ENCODE data around the gene ELFN1. TPM values are rescaled to one million over a fixed set of nuclear protein-coding genes. Genes with fewer than 3 reads are reported as not detected.

ELFN1 gene
- polyA plus RNA-seq, 1 donor (not counting 4 experiments of a cell fraction or from before 2014, with no cell fraction given) = 0.03 TPM

DNA sequence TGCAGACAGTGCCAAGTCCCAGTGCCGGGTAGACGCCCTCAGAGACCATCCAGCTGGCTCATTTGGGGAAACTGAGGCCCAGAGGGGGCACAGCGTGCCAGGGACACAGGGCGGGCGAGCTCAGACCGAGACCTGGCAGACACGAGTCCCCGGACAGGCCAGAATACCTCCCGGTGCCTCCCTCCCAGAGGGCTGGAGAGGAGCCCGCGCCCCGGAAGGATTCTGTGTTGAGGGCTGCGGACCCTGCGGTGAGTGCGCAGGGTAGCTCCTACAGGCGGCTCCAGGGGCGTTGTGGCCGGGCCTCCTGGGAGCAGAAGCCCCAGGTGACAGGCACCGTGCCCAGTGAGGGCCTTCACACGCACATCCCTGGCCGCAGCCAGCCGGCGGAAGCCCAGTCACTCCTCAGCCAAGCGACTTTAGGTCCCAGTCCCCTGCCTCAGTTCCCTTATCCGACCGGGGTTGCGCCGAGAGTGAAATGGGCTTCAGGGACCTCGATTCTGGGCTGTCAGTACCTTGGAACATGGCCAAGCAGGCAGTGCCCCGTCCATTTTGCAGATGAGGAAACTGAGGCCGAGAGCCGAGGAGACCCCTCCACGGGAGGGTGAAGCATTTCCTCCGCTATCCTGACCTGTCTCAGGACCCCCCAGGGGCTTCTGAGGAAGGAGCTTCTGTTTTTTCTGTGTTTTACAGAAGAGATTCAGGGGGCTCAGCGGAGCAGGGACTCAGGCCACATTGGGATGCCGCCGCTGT is 73.6 kb downstream of the ELFN1 start:
- H4K20me1 ChIP-seq (ENCODE audit: control insufficient read depth, extremely low read depth, insufficient read depth, low read length) = no peaks in the 10 kb centered on the region
- no peak overlapping the region for H3K4me3 ChIP-seq (ENCODE audit: control insufficient read depth in 2 of 3, extremely low read depth in 1 of 3, insufficient read depth in 2 of 3, low read depth in 1 of 3, low read length in 3 of 3)
- TF ChIP-seq, protein P1, sequence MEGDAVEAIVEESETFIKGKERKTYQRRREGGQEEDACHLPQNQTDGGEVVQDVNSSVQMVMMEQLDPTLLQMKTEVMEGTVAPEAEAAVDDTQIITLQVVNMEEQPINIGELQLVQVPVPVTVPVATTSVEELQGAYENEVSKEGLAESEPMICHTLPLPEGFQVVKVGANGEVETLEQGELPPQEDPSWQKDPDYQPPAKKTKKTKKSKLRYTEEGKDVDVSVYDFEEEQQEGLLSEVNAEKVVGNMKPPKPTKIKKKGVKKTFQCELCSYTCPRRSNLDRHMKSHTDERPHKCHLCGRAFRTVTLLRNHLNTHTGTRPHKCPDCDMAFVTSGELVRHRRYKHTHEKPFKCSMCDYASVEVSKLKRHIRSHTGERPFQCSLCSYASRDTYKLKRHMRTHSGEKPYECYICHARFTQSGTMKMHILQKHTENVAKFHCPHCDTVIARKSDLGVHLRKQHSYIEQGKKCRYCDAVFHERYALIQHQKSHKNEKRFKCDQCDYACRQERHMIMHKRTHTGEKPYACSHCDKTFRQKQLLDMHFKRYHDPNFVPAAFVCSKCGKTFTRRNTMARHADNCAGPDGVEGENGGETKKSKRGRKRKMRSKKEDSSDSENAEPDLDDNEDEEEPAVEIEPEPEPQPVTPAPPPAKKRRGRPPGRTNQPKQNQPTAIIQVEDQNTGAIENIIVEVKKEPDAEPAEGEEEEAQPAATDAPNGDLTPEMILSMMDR (optimal IDR thresholded peaks at IDR 0.05 in 1 of 3, IDR thresholded peaks at IDR 0.05 in 1 of 3, conservative IDR thresholded peaks at IDR 0.05 in 1 of 3; ENCODE audit: extremely low read depth in 1 of 3, insufficient read depth in 2 of 3, low read length in 3 of 3) = no peak
- no peak for TF ChIP-seq EZH2 (IDR thresholded peaks at IDR 0.05; ENCODE audit: low read length)
- H2AFZ ChIP-seq (ENCODE audit: control insufficient read depth, low read length) = no peak overlapping the region
- DNase-seq (ENCODE audit: low read depth, low spot score) = no peak
- no peaks in the 10 kb centered on the region for H3K79me2 ChIP-seq (ENCODE audit: control insufficient read depth, insufficient read depth, low read length)
- no peaks in the 10 kb centered on the region for H3K9me1 ChIP-seq (ENCODE audit: control insufficient read depth, extremely low read depth, insufficient read depth, low read length)
- H3K27me3 ChIP-seq (ENCODE audit: control insufficient read depth, extremely low read depth, insufficient read depth, low read length) = peaks cover 27% of the 10 kb centered on the region
- H3K4me1 ChIP-seq (ENCODE audit: control insufficient read depth, extremely low read depth, insufficient read depth, low read length) = no peaks in the 10 kb centered on the region
- no peak for FAIRE-seq
- dilution Hi-C loops (cut with MboI; ENCODE audit: extremely low pct_ligation_motif_present, low sequenced_read_pairs) = no loop called here
- no peak overlapping the region for H3K27ac ChIP-seq (ENCODE audit: control insufficient read depth, insufficient read depth, low read length)
- no peaks in the 10 kb centered on the region for H3K36me3 ChIP-seq (ENCODE audit: control insufficient read depth in 2 of 2, extremely low read depth in 1 of 2, insufficient read depth in 2 of 2, low read length in 2 of 2)
- no peak overlapping the region for H3K4me2 ChIP-seq (ENCODE audit: control insufficient read depth, extremely low read depth, insufficient read depth, low read depth, low read length)
- no peaks in the 10 kb centered on the region for H3K9me3 ChIP-seq (ENCODE audit: control insufficient read depth, low read depth, low read length)
- no peak overlapping the region for H3K9ac ChIP-seq (ENCODE audit: control insufficient read depth, extremely low read depth, insufficient read depth, low read length)

GRCh38 chr7:1744296-1745017 is 74.4 kb downstream of the ELFN1 start:
- Histone ChIP-seq H3K4me1 (ENCODE audit: control insufficient read depth, extremely low read depth, insufficient read depth, low read length) (no peaks in the 10 kb centered on the region), H3K27ac (ENCODE audit: control insufficient read depth, insufficient read depth, low read length) (no peak overlapping the region), H4K20me1 (ENCODE audit: control insufficient read depth, extremely low read depth, insufficient read depth, low read length) (no peaks in the 10 kb centered on the region), H3K9me3 (ENCODE audit: control insufficient read depth, low read depth, low read length) (no peaks in the 10 kb centered on the region), H3K79me2 (ENCODE audit: control insufficient read depth, insufficient read depth, low read length) (no peaks in the 10 kb centered on the region), H3K4me3 (ENCODE audit: control insufficient read depth in 2 of 3, extremely low read depth in 1 of 3, insufficient read depth in 2 of 3, low read depth in 1 of 3, low read length in 3 of 3) (no peak overlapping the region), H3K27me3 (ENCODE audit: control insufficient read depth, extremely low read depth, insufficient read depth, low read length) (peaks cover 35% of the 10 kb centered on the region), H3K9me1 (ENCODE audit: control insufficient read depth, extremely low read depth, insufficient read depth, low read length) (no peaks in the 10 kb centered on the region), H3K36me3 (ENCODE audit: control insufficient read depth in 2 of 2, extremely low read depth in 1 of 2, insufficient read depth in 2 of 2, low read length in 2 of 2) (no peaks in the 10 kb centered on the region), H3K4me2 (ENCODE audit: control insufficient read depth, extremely low read depth, insufficient read depth, low read depth, low read length) (no peak overlapping the region), H2AFZ (ENCODE audit: control insufficient read depth, low read length) (no peak overlapping the region), H3K9ac (ENCODE audit: control insufficient read depth, extremely low read depth, insufficient read depth, low read length) (no peak overlapping the region)
- TF ChIP-seq, protein P1 (optimal IDR thresholded peaks at IDR 0.05 in 1 of 3, IDR thresholded peaks at IDR 0.05 in 1 of 3, conservative IDR thresholded peaks at IDR 0.05 in 1 of 3; ENCODE audit: extremely low read depth in 1 of 3, insufficient read depth in 2 of 3, low read length in 3 of 3) = no peak
- TF ChIP-seq EZH2 (IDR thresholded peaks at IDR 0.05; ENCODE audit: low read length) = no peak
- DNase-seq (ENCODE audit: low read depth, low spot score) = no peak
- dilution Hi-C loops (cut with MboI; ENCODE audit: extremely low pct_ligation_motif_present, low sequenced_read_pairs) = no loop called here
- FAIRE-seq = no peak

Data from keratinocyte (primary cell).